HepG2 (cell line): ENCODE results near the gene TMEM14C. TPM values are rescaled to one million over a fixed set of nuclear protein-coding genes. Genes with fewer than 3 reads are reported as not detected.

Experiments
- ATF6 ChIP-seq: sonication (generic); formaldehyde crosslinking; conservative IDR thresholded peaks from 2 replicates; pipeline ENCODE4 v1.4.0; 2020; ENCODE audit warnings: missing genetic modification reagents
- BCLAF1 ChIP-seq: fragments of 450-650 bp; IDR thresholded peaks from 2 replicates; pipeline ENCODE4 v1.6.1; 2017; ENCODE audit warnings: mild to moderate bottlenecking
- CBFB ChIP-seq: sonication (generic); formaldehyde crosslinking; IDR thresholded peaks from 2 replicates; pipeline ENCODE4 v1.4.0; 2020; ENCODE audit warnings: missing genetic modification reagents
- CREM ChIP-seq, 2 experiments: sonication (generic) in 1 of 2; formaldehyde crosslinking in 1 of 2; IDR thresholded peaks; 2 replicates each; pipeline versions ENCODE4 v1.4.0 to v1.6.1; 2016 to 2020; ENCODE audit warnings: antibody characterized with exemption in 1 of 2, mild to moderate bottlenecking in 1 of 2, missing genetic modification reagents in 1 of 2
- FOXM1 ChIP-seq: sonication (generic); formaldehyde crosslinking; IDR thresholded peaks from 2 replicates; pipeline ENCODE4 v1.5.0; 2020; ENCODE audit warnings: missing genetic modification reagents
- FOXP4 ChIP-seq: sonication (generic); formaldehyde crosslinking; IDR thresholded peaks from 2 replicates; pipeline ENCODE4 v1.4.0; 2020; ENCODE audit warnings: missing genetic modification reagents
- GTF2F1 ChIP-seq: fragments of 150-350 bp; IDR thresholded peaks from 2 replicates; pipeline ENCODE4 v1.6.1; 2014; ENCODE audit warnings: low read length
- IRX3 ChIP-seq: sonication (generic); formaldehyde crosslinking; IDR thresholded peaks from 2 replicates; pipeline ENCODE4 v1.8.1; 2023; ENCODE audit warnings: mild to moderate bottlenecking, low read depth, missing genetic modification reagents, borderline replicate concordance
- KDM5B ChIP-seq: sonication (generic); formaldehyde crosslinking; IDR thresholded peaks from 2 replicates; pipeline ENCODE4 v1.4.0; 2020; ENCODE audit warnings: missing genetic modification reagents, mild to moderate bottlenecking, borderline replicate concordance
- SP4 ChIP-seq: sonication (generic); formaldehyde crosslinking; IDR thresholded peaks from 2 replicates; pipeline ENCODE4 v1.8.1; 2023; ENCODE audit warnings: mild to moderate bottlenecking, missing genetic modification reagents
- SPEN ChIP-seq: sonication (generic); formaldehyde crosslinking; IDR thresholded peaks from 2 replicates; pipeline ENCODE4 v1.5.1; 2020; ENCODE audit warnings: low read depth, mild to moderate bottlenecking, missing genetic modification reagents
- TARDBP ChIP-seq: sonication (generic); formaldehyde crosslinking; IDR thresholded peaks from 2 replicates; pipeline ENCODE4 v1.8.0; 2022; ENCODE audit warnings: mild to moderate bottlenecking, missing genetic modification reagents
- TSC22D2 ChIP-seq: sonication (generic); formaldehyde crosslinking; IDR thresholded peaks from 2 replicates; pipeline ENCODE4 v1.5.1; 2020; ENCODE audit warnings: missing genetic modification reagents, mild to moderate bottlenecking, borderline replicate concordance
- ZNF20 ChIP-seq: sonication (generic); formaldehyde crosslinking; IDR thresholded peaks from 2 replicates; pipeline ENCODE4 v1.4.0; 2020; ENCODE audit warnings: mild to moderate bottlenecking, moderate library complexity, missing genetic modification reagents
- ZNF326 ChIP-seq: sonication (generic); formaldehyde crosslinking; IDR thresholded peaks from 2 replicates; pipeline ENCODE4 v1.4.0; 2020; ENCODE audit warnings: missing genetic modification reagents, borderline replicate concordance
- ZNF335 ChIP-seq: sonication (generic); formaldehyde crosslinking; IDR thresholded peaks from 2 replicates; pipeline ENCODE4 v1.4.0; 2020; ENCODE audit warnings: missing genetic modification reagents
- ZNF451 ChIP-seq: sonication (generic); formaldehyde crosslinking; IDR thresholded peaks from 2 replicates; pipeline ENCODE4 v1.5.0; 2020; ENCODE audit warnings: mild to moderate bottlenecking, missing genetic modification reagents
- ZNF589 ChIP-seq: sonication (generic); formaldehyde crosslinking; conservative IDR thresholded peaks from 2 replicates; pipeline ENCODE4 v1.8.0; 2022; ENCODE audit warnings: mild to moderate bottlenecking, moderate library complexity, missing genetic modification reagents
- ZNF770 ChIP-seq: sonication (generic); formaldehyde crosslinking; IDR thresholded peaks from 2 replicates; pipeline ENCODE4 v1.5.0; 2020; ENCODE audit warnings: mild to moderate bottlenecking, missing genetic modification reagents
- ZNF792 ChIP-seq: IDR thresholded peaks from 2 replicates; pipeline ENCODE4 v1.6.1; 2016
- polyA plus RNA-seq, 8 experiments: library from polyadenylated mRNA; depleted of rRNA in 3 of 8; stranded (reverse) in 7 of 8; unstranded in 1 of 8; fragments of >200 nt; fragmentation: Illumina TruSeq in 4 of 8; extraction: Trizol in 4 of 8; gene quantifications; 2 replicates each; pipeline versions ENCODE4 v1.2.1 to v1.2.3, GENCODE V29; 2011 to 2016; ENCODE audit warnings: low read depth in 4 of 8, missing spikeins in 1 of 8, mixed read lengths in 1 of 8; ENCODE audit not compliant: insufficient read depth in 1 of 8
- total RNA-seq, 5 experiments: library from RNA; depleted of rRNA; stranded (reverse); fragments of >200 nt; fragmentation: Illumina TruSeq; extraction: Trizol; gene quantifications; 2 replicates each; pipeline ENCODE4 v1.2.3, GENCODE V29; 2016; ENCODE audit warnings: low read depth in 1 of 5

Gene TMEM14C
- total and polyA plus RNA-seq, 2 of the 13 experiments (the other 11 are each of a cell fraction or from before 2014, with no cell fraction given): 184 TPM

GRCh38 chr6:10694302-10695085 lies 28.4 kb upstream of the TMEM14C start, which contains the start of the genes C6orf52 and PAK1IP1 (continued):
- TF ChIP-seq ZNF451 (CRISPR knock-in tag) (0 out of 2 replicates have a peak, but pooled peaks have one; percentile 21), ZNF589 (CRISPR knock-in tag) (no peak), ZNF20 (CRISPR knock-in tag) (no peak), ZNF335 (CRISPR knock-in tag) (peak; percentile 100), TARDBP (CRISPR knock-in tag) (peak; percentile 90), ZNF770 (no peak; the same call in 1 of the 2 replicates), CBFB (CRISPR knock-in tag) (0 out of 2 replicates have a peak, but pooled peaks have one; percentile 24), CREM (IDR thresholded peaks at IDR 0.05) (peak; percentile 100), CREM (CRISPR knock-in tag; IDR thresholded peaks at IDR 0.05) (peak; percentile 80), ZNF792 (peak; percentile 75; the same call in 1 of the 2 replicates), SP4 (peak; percentile 79; the same call in 1 of the 2 replicates), BCLAF1 (no peak), KDM5B (CRISPR knock-in tag) (peak; percentile 52), IRX3 (CRISPR knock-in tag) (peak; percentile 47; the same call in 1 of the 2 replicates), TSC22D2 (CRISPR knock-in tag) (peak; percentile 71; the same call in 1 of the 2 replicates), FOXP4 (CRISPR knock-in tag) (peak; percentile 64), GTF2F1 (0 out of 2 replicates have a peak, but pooled peaks have one; percentile 72), SPEN (CRISPR knock-in tag) (peak; percentile 79), ZNF326 (CRISPR knock-in tag) (no peak), FOXM1 (no peak), ATF6 (0 out of 2 replicates have a peak, but pooled peaks have one; percentile 75)
